HEK293 (cell line): Measurements from ENCODE around the gene PARP1.

Experiments used
- CTCF ChIA-PET: fragments of 350-600 bp; formaldehyde crosslinking; extraction: SDS; loops from one replicate; lab custom pipeline; 2021; ENCODE audit warnings: antibody characterized with exemption; lab: Yijun Ruan, JAX
- POLR2A ChIA-PET: fragments of 300-600 bp; formaldehyde crosslinking; extraction: SDS; loops from one replicate; lab custom pipeline; 2020; ENCODE audit warnings: antibody characterized with exemption, inconsistent platforms; lab: Yijun Ruan, JAX
- H3K27ac ChIP-seq: fragments of 200-500 bp; sonication (Bioruptor generic); 2 replicates; pipeline ENCODE4 v1.5.1; 2014; ENCODE audit warnings: low read depth, low read length, control low read depth, inconsistent platforms; ENCODE audit errors: extremely low read depth
- H3K36me3 ChIP-seq, 2 experiments: fragments of 200-500 bp in 1 of 2; sonication (Bioruptor generic) in 1 of 2; 1 replicate in 1 of 2; 2 replicates in 1 of 2; pipeline ENCODE4 v1.5.1; 2014 to 2017; ENCODE audit warnings: inconsistent platforms in 2 of 2, low read length in 2 of 2; ENCODE audit not compliant: control insufficient read depth in 2 of 2, insufficient read depth in 1 of 2
- H3K4me1 ChIP-seq: fragments of 200-500 bp; sonication (Bioruptor generic); 2 replicates; pipeline ENCODE4 v1.5.1; 2014; ENCODE audit warnings: mild to moderate bottlenecking, low read length, inconsistent platforms; ENCODE audit not compliant: control insufficient read depth, insufficient read depth
- H3K4me3 ChIP-seq: 2 replicates; pipeline ENCODE4 v1.5.1; 2011; ENCODE audit warnings: low read depth, mild to moderate bottlenecking, control low read depth, low read length, moderate library complexity
- H3K9me3 ChIP-seq: fragments of 200-500 bp; sonication (Bioruptor generic); 2 replicates; pipeline ENCODE4 v1.5.1; 2014; ENCODE audit warnings: low read depth, low read length, inconsistent platforms; ENCODE audit not compliant: control insufficient read depth, insufficient read depth
- BCL11A ChIP-seq: fragments of 450-650 bp; formaldehyde crosslinking; IDR thresholded peaks from 2 replicates; pipeline ENCODE4 v1.5.1; 2016; ENCODE audit warnings: low read depth, missing biosample characterization, missing genetic modification characterization
- EGR2 ChIP-seq: fragments of 450-650 bp; formaldehyde crosslinking; IDR thresholded peaks from 2 replicates; pipeline ENCODE4 v1.5.1; 2016; ENCODE audit warnings: low read depth, missing biosample characterization, missing genetic modification characterization
- FEZF1 ChIP-seq: fragments of 450-650 bp; formaldehyde crosslinking; IDR thresholded peaks from 2 replicates; pipeline ENCODE4 v1.5.1; 2016; ENCODE audit warnings: missing biosample characterization, missing genetic modification characterization
- GLIS1 ChIP-seq: fragments of 450-650 bp; formaldehyde crosslinking; IDR thresholded peaks from 2 replicates; pipeline ENCODE4 v1.5.1; 2016; ENCODE audit warnings: missing biosample characterization, missing genetic modification characterization
- HIC1 ChIP-seq: fragments of 450-650 bp; formaldehyde crosslinking; IDR thresholded peaks from 2 replicates; pipeline ENCODE4 v1.5.1; 2016; ENCODE audit warnings: missing biosample characterization, missing genetic modification characterization
- IKZF3 ChIP-seq: fragments of 450-650 bp; IDR thresholded peaks from 2 replicates; pipeline ENCODE4 v1.5.0; 2018; ENCODE audit warnings: missing biosample characterization, mild to moderate bottlenecking, missing genetic modification characterization, moderate library complexity
- PRDM10 ChIP-seq: fragments of 450-650 bp; formaldehyde crosslinking; IDR thresholded peaks from 2 replicates; pipeline ENCODE4 v1.5.1; 2016; ENCODE audit warnings: missing biosample characterization, missing genetic modification characterization
- ZBTB48 ChIP-seq: fragments of 450-650 bp; formaldehyde crosslinking; IDR thresholded peaks from 2 replicates; pipeline ENCODE4 v1.5.1; 2016; ENCODE audit warnings: missing biosample characterization, missing genetic modification characterization
- ZBTB49 ChIP-seq: fragments of 450-650 bp; formaldehyde crosslinking; IDR thresholded peaks from 2 replicates; pipeline ENCODE4 v1.5.1; 2016; ENCODE audit warnings: missing biosample characterization, missing genetic modification characterization, low read depth
- ZFHX2 ChIP-seq: fragments of 450-650 bp; formaldehyde crosslinking; conservative IDR thresholded peaks from 2 replicates; pipeline ENCODE4 v1.5.1; 2016; ENCODE audit warnings: missing biosample characterization, missing genetic modification characterization
- ZNF133 ChIP-seq: fragments of 450-650 bp; formaldehyde crosslinking; IDR thresholded peaks from 2 replicates; pipeline ENCODE4 v1.5.1; 2016; ENCODE audit warnings: missing biosample characterization, missing genetic modification characterization
- ZNF19 ChIP-seq: fragments of 450-650 bp; formaldehyde crosslinking; IDR thresholded peaks from 2 replicates; pipeline ENCODE4; 2016; ENCODE audit warnings: missing biosample characterization, missing genetic modification characterization, low read depth
- ZNF394 ChIP-seq: fragments of 450-650 bp; formaldehyde crosslinking; IDR thresholded peaks from 2 replicates; pipeline ENCODE4 v1.5.1; 2016; ENCODE audit warnings: missing biosample characterization, missing genetic modification characterization, mild to moderate bottlenecking, moderate library complexity, borderline replicate concordance
- ZNF48 ChIP-seq: fragments of 450-650 bp; formaldehyde crosslinking; IDR thresholded peaks from 2 replicates; pipeline ENCODE4 v1.5.1; 2016; ENCODE audit warnings: missing biosample characterization, missing genetic modification characterization
- ZNF555 ChIP-seq: fragments of 450-650 bp; formaldehyde crosslinking; conservative IDR thresholded peaks from 2 replicates; pipeline ENCODE4 v1.5.1; 2017; ENCODE audit warnings: missing biosample characterization, mild to moderate bottlenecking, missing genetic modification characterization, inconsistent platforms
- ZNF600 ChIP-seq: fragments of 450-650 bp; formaldehyde crosslinking; IDR thresholded peaks from 2 replicates; pipeline ENCODE4 v1.5.1; 2016; ENCODE audit warnings: missing biosample characterization, missing genetic modification characterization
- ZNF629 ChIP-seq: fragments of 450-650 bp; formaldehyde crosslinking; IDR thresholded peaks from 2 replicates; pipeline ENCODE4 v1.5.1; 2017; ENCODE audit warnings: missing biosample characterization, missing genetic modification characterization
- ZNF658 ChIP-seq: fragments of 450-650 bp; formaldehyde crosslinking; IDR thresholded peaks from 2 replicates; pipeline ENCODE4; 2016; ENCODE audit warnings: missing biosample characterization, missing genetic modification characterization
- ZNF843 ChIP-seq: fragments of 450-650 bp; formaldehyde crosslinking; IDR thresholded peaks from 2 replicates; pipeline ENCODE4 v1.5.1; 2016; ENCODE audit warnings: missing biosample characterization, missing genetic modification characterization
- ZSCAN30 ChIP-seq: fragments of 450-650 bp; IDR thresholded peaks from 2 replicates; pipeline ENCODE4 v1.5.1; 2018; ENCODE audit warnings: missing biosample characterization, mild to moderate bottlenecking, missing genetic modification characterization, moderate library complexity
- ZXDB ChIP-seq: fragments of 450-650 bp; formaldehyde crosslinking; IDR thresholded peaks from 2 replicates; pipeline ENCODE4 v1.5.1; 2016; ENCODE audit warnings: missing biosample characterization, missing genetic modification characterization
- TF ChIP-seq, protein P1 (sequence below): fragments of 450-650 bp; formaldehyde crosslinking; IDR thresholded peaks from 2 replicates; pipeline ENCODE4 v1.5.1; 2016; ENCODE audit warnings: missing biosample characterization, missing genetic modification characterization, borderline replicate concordance
- TF ChIP-seq, protein P2 (sequence below): fragments of 450-650 bp; formaldehyde crosslinking; IDR thresholded peaks from 2 replicates; pipeline ENCODE4 v1.5.1; 2016; ENCODE audit warnings: missing biosample characterization, missing genetic modification characterization
- TF ChIP-seq, protein P3 (sequence below): fragments of 450-650 bp; formaldehyde crosslinking; IDR thresholded peaks from 2 replicates; pipeline ENCODE4 v1.5.1; 2016; ENCODE audit warnings: missing biosample characterization, missing genetic modification characterization

Gene PARP1

DNA sequence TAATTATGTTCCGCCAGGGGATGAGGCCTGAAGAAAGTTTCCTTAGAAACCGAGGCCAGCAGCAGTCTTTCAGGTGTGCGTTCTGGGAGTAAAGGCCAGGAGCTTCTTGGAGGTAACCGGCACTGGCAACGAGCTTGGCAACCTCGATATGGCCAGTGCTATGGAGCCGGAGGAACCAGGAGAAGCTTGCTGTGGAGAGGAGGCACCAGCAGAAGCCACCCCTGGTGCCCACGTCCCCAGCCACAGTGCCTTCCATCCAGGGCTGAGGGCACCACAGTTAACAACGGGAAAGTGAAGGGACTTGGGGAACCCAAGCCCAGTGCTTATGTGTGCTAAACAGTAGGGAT, 57.4 kb downstream of the PARP1 start (continued):
- no peak for TF ChIP-seq ZFHX2 (tag by site-specific recombination)
- TF ChIP-seq ZNF600 (tag by site-specific recombination), result peak; percentile 45; the same call in 1 of the 2 replicates

- H3K4me3 ChIP-seq, result no peak overlapping the region
- ChIA-PET CTCF (interaction anchor here (1.2 to 1.4 kb wide), 2 partner anchors 17 to 58 kb away, joined by 3 to 6 read pairs; partner anchors contain the start of gene PARP1), POLR2A (no interaction called here)
- no peaks in the 10 kb centered on the region; the same call in 1 of the 2 replicates for H3K4me1 ChIP-seq
- H3K36me3 ChIP-seq, result no peaks in the 10 kb centered on the region; a peak in 1 of 3 replicates
- H3K9me3 ChIP-seq, result no peaks in the 10 kb centered on the region
- 0 out of 2 replicates have a peak overlapping the region, but pooled peaks have one; percentile 2 for H3K27ac ChIP-seq
- TF ChIP-seq ZNF394 (tag by site-specific recombination) (no peak), GLIS1 (tag by site-specific recombination) (0 out of 2 replicates have a peak, but pooled peaks have one; percentile 7), ZNF133 (no peak), ZNF48 (tag by site-specific recombination) (no peak), EGR2 (peak; percentile 50; the same call in 1 of the 2 replicates), ZFHX2 (tag by site-specific recombination) (peak; percentile 91), ZSCAN30 (tag by site-specific recombination) (no peak), PRDM10 (tag by site-specific recombination) (no peak), IKZF3 (tag by site-specific recombination) (no peak), FEZF1 (0 out of 2 replicates have a peak, but pooled peaks have one; percentile 16), ZNF629 (tag by site-specific recombination) (no peak), ZNF658 (tag by site-specific recombination) (no peak), ZBTB49 (tag by site-specific recombination) (no peak), HIC1 (tag by site-specific recombination) (no peak), ZNF555 (tag by site-specific recombination) (no peak), ZNF843 (tag by site-specific recombination) (no peak), ZXDB (tag by site-specific recombination) (no peak), BCL11A (tag by site-specific recombination) (no peak), ZBTB48 (tag by site-specific recombination) (0 out of 2 replicates have a peak, but pooled peaks have one; percentile 9), ZNF19 (no peak)
- TF ChIP-seq, protein P1, sequence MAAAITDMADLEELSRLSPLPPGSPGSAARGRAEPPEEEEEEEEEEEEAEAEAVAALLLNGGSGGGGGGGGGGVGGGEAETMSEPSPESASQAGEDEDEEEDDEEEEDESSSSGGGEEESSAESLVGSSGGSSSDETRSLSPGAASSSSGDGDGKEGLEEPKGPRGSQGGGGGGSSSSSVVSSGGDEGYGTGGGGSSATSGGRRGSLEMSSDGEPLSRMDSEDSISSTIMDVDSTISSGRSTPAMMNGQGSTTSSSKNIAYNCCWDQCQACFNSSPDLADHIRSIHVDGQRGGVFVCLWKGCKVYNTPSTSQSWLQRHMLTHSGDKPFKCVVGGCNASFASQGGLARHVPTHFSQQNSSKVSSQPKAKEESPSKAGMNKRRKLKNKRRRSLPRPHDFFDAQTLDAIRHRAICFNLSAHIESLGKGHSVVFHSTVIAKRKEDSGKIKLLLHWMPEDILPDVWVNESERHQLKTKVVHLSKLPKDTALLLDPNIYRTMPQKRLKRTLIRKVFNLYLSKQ (tag by site-specific recombination), result no peak
- TF ChIP-seq, protein P2, sequence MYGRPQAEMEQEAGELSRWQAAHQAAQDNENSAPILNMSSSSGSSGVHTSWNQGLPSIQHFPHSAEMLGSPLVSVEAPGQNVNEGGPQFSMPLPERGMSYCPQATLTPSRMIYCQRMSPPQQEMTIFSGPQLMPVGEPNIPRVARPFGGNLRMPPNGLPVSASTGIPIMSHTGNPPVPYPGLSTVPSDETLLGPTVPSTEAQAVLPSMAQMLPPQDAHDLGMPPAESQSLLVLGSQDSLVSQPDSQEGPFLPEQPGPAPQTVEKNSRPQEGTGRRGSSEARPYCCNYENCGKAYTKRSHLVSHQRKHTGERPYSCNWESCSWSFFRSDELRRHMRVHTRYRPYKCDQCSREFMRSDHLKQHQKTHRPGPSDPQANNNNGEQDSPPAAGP, result no peak
- TF ChIP-seq, protein P3, sequence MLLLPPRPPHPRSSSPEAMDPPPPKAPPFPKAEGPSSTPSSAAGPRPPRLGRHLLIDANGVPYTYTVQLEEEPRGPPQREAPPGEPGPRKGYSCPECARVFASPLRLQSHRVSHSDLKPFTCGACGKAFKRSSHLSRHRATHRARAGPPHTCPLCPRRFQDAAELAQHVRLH, result no peak
Observed at GRCh38 chr1:226349801-226350518, 57.9 kb downstream of the PARP1 start.
